Loucy (cell line): ENCODE data around the gene ALG12.

Source experiments
- H2AFZ ChIP-seq: fragments of 200-600 bp; sonication (generic); 2 replicates; pipeline ENCODE4 v1.6.0; 2016; ENCODE audit warnings: antibody characterized with exemption, mild to moderate bottlenecking, low read length, moderate library complexity
- H3F3A ChIP-seq: fragments of 200-600 bp; 2 replicates; pipeline ENCODE4 v1.6.0; 2016; ENCODE audit warnings: antibody characterized with exemption, low read depth, mild to moderate bottlenecking
- H3K27me3 ChIP-seq: fragments of 200-600 bp; sonication (generic); 2 replicates; pipeline ENCODE4 v1.6.1; 2014; ENCODE audit warnings: low read length, mild to moderate bottlenecking; ENCODE audit not compliant: insufficient read depth, poor library complexity, severe bottlenecking
- H3K36me3 ChIP-seq: fragments of 200-600 bp; sonication (generic); 2 replicates; pipeline ENCODE4 v1.6.1; 2016; ENCODE audit warnings: low read length; ENCODE audit not compliant: insufficient read depth
- H3K4me1 ChIP-seq: fragments of 200-600 bp; sonication (generic); 2 replicates; pipeline ENCODE4 v1.5.1; 2014; ENCODE audit warnings: low read length, mild to moderate bottlenecking; ENCODE audit not compliant: insufficient read depth, poor library complexity, severe bottlenecking
- H3K4me2 ChIP-seq: fragments of 200-600 bp; sonication (generic); 2 replicates; pipeline ENCODE4 v1.6.0; 2014; ENCODE audit warnings: antibody characterized with exemption, low read length, low read depth, mild to moderate bottlenecking; ENCODE audit not compliant: poor library complexity, severe bottlenecking
- H3K4me3 ChIP-seq: fragments of 200-600 bp; sonication (generic); 2 replicates; pipeline ENCODE4 v1.5.1; 2014; ENCODE audit warnings: low read length, mild to moderate bottlenecking, mixed read lengths; ENCODE audit not compliant: poor library complexity, severe bottlenecking
- H3K79me2 ChIP-seq: fragments of 200-600 bp; sonication (generic); 2 replicates; pipeline ENCODE4 v1.6.1; 2014; ENCODE audit warnings: low read length; ENCODE audit not compliant: insufficient read depth
- H3K9ac ChIP-seq: fragments of 200-600 bp; sonication (generic); 2 replicates; pipeline ENCODE4 v1.6.0; 2014; ENCODE audit warnings: mild to moderate bottlenecking, low read depth, low read length, moderate library complexity; ENCODE audit not compliant: poor library complexity, severe bottlenecking
- H3K9me2 ChIP-seq: fragments of 200-600 bp; sonication (generic); replicated peaks from 2 replicates; pipeline ENCODE4 v1.6.1; 2016; ENCODE audit warnings: low read depth, low read length, mixed read lengths
- H3K9me3 ChIP-seq: fragments of 200-600 bp; sonication (generic); 2 replicates; pipeline ENCODE4 v1.6.1; 2014; ENCODE audit warnings: mild to moderate bottlenecking, antibody characterized with exemption, low read length, low read depth; ENCODE audit not compliant: insufficient read depth
- H4K20me1 ChIP-seq: fragments of 200-600 bp; sonication (generic); 2 replicates; pipeline ENCODE4 v1.6.0; 2014; ENCODE audit warnings: antibody characterized with exemption, low read length, mild to moderate bottlenecking; ENCODE audit not compliant: insufficient read depth, poor library complexity, severe bottlenecking
- EZH2phosphoT487 ChIP-seq: fragments of 200-600 bp; IDR thresholded peaks from 2 replicates; pipeline ENCODE4 v1.6.1; 2018; ENCODE audit warnings: antibody characterized with exemption, mild to moderate bottlenecking, moderate library complexity, borderline replicate concordance
- TF ChIP-seq, protein P1 (sequence below): fragments of 200-600 bp; sonication (generic); conservative IDR thresholded peaks from 2 replicates; pipeline ENCODE4 v1.5.1; 2014; ENCODE audit warnings: mild to moderate bottlenecking, antibody characterized with exemption, low read length

The ALG12 gene

DNA sequence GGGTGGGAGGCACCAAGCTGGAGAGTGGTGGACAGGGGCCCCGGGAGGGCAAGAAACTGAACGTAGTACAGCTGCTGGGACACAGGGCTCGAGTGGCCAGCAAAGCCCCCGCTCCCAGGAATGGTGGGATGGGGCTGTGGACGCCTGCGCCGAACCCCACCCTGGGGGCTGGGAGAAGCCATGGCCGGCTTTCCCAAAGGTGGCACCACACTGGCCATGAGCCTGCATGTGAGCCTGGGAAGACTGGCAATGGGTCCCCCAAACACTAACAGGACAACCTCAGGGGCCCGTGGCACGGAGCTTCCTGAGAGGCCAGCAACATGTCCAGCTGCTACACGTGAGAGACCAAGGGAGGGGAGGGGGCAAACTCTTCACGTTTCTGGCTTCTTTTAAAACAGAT is 4.0 kb downstream of the ALG12 start:
- no peaks in the 10 kb centered on the region for H3K36me3 ChIP-seq

DNA sequence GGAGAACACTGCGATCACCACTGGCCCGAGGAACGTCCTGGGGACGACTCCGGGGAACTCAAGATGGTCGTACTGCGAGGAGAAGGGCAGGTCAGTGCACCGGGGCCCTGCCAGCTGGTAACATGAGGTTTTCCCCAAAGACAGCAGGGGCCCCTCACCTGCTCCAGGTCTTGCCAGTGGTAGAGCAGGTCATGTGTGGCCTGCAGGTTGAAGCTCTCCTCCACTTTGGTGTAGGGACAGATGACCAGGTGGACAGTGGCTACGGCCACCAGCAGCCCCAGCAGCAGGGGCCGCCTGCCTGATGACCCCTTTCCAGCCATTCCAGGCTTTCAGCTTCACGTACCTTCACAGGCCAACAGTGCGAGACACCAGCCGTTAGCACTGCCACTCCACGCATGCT is 4.8 kb downstream of the ALG12 start:
- H3K9ac ChIP-seq: no peak overlapping the region
- H3K9me2 ChIP-seq: no peaks in the 10 kb centered on the region
- peaks cover 2% of the 10 kb centered on the region for H4K20me1 ChIP-seq
- H3K4me1 ChIP-seq: peaks cover 5% of the 10 kb centered on the region
- no peaks in the 10 kb centered on the region for H3F3A ChIP-seq
- no peaks in the 10 kb centered on the region for H3K27me3 ChIP-seq
- H3K9me3 ChIP-seq: no peaks in the 10 kb centered on the region
- no peaks in the 10 kb centered on the region for H3K36me3 ChIP-seq
- H3K79me2 ChIP-seq: peaks cover 3% of the 10 kb centered on the region; the same call in 1 of the 2 replicates
- no peak overlapping the region for H3K4me2 ChIP-seq
- TF ChIP-seq, protein P1, sequence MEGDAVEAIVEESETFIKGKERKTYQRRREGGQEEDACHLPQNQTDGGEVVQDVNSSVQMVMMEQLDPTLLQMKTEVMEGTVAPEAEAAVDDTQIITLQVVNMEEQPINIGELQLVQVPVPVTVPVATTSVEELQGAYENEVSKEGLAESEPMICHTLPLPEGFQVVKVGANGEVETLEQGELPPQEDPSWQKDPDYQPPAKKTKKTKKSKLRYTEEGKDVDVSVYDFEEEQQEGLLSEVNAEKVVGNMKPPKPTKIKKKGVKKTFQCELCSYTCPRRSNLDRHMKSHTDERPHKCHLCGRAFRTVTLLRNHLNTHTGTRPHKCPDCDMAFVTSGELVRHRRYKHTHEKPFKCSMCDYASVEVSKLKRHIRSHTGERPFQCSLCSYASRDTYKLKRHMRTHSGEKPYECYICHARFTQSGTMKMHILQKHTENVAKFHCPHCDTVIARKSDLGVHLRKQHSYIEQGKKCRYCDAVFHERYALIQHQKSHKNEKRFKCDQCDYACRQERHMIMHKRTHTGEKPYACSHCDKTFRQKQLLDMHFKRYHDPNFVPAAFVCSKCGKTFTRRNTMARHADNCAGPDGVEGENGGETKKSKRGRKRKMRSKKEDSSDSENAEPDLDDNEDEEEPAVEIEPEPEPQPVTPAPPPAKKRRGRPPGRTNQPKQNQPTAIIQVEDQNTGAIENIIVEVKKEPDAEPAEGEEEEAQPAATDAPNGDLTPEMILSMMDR: no peak
- no peak for TF ChIP-seq EZH2phosphoT487
- no peak overlapping the region for H3K4me3 ChIP-seq
- H2AFZ ChIP-seq: no peak overlapping the region

More for the DNA sequence above, 4.0 kb downstream of the ALG12 start:
- H3K4me2 ChIP-seq: no peak overlapping the region
- no peaks in the 10 kb centered on the region for H3F3A ChIP-seq
- H2AFZ ChIP-seq: no peak overlapping the region
- H3K4me3 ChIP-seq: no peak overlapping the region
- TF ChIP-seq, protein P1: no peak
- no peak for TF ChIP-seq EZH2phosphoT487
- H3K9ac ChIP-seq: no peak overlapping the region
- H4K20me1 ChIP-seq: peaks cover 2% of the 10 kb centered on the region
- H3K79me2 ChIP-seq: peaks cover 3% of the 10 kb centered on the region; the same call in 1 of the 2 replicates
- H3K9me3 ChIP-seq: no peaks in the 10 kb centered on the region
- no peaks in the 10 kb centered on the region for H3K9me2 ChIP-seq
- H3K4me1 ChIP-seq: peaks cover 5% of the 10 kb centered on the region
- no peaks in the 10 kb centered on the region for H3K27me3 ChIP-seq

DNA sequence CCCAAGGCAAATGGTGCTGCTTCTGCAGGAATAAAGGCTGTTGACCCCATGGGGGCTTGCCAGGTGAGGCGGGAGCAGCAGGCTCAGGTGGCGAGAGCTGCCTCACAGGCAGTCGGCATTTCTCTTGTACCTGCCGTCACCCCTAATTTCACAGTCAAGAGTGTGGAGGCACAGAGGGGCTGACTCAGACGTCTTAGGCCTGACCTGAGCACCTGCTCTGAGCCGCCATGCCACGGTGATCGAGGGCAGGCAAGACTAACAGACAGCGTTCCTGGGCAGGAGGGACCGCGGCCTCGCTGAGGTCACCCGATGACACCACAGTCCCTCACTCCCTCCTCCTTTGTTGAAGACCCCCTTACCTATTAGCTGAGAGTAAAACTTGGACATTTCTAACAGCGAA is 5.2 kb downstream of the ALG12 start:
- Histone ChIP-seq H3K9me3 (no peaks in the 10 kb centered on the region), H3K4me2 (no peak overlapping the region), H3K27me3 (no peaks in the 10 kb centered on the region), H3K9ac (no peak overlapping the region), H3K4me3 (no peak overlapping the region), H3K9me2 (no peaks in the 10 kb centered on the region), H3K79me2 (peaks cover 3% of the 10 kb centered on the region; the same call in 1 of the 2 replicates), H3K36me3 (no peaks in the 10 kb centered on the region), H3K4me1 (peaks cover 5% of the 10 kb centered on the region), H2AFZ (no peak overlapping the region), H3F3A (no peaks in the 10 kb centered on the region), H4K20me1 (peaks cover 2% of the 10 kb centered on the region)
- TF ChIP-seq, protein P1: no peak
- no peak for TF ChIP-seq EZH2phosphoT487
